Transverse colon (tissue), 4 donors: ENCODE data around the gene SMCO3.

ENCODE experiments used
- CTCF ChIP-seq, 5 experiments: fragments of 200-600 bp in 3 of 5; fragments of 450-650 bp in 2 of 5; sonication (generic) in 3 of 5; IDR thresholded peaks; 1 replicate in 2 of 5; 2 replicates in 3 of 5; pipeline ENCODE4 v1.5.1; 2016 to 2017; ENCODE audit warnings: antibody characterized with exemption in 5 of 5, inconsistent platforms in 3 of 5, mild to moderate bottlenecking in 2 of 5, moderate library complexity in 1 of 5
- EP300 ChIP-seq: sonication (generic); formaldehyde crosslinking; IDR thresholded peaks from one replicate; pipeline ENCODE4 v1.6.1; 2017; ENCODE audit warnings: antibody characterized with exemption, low read depth
- POLR2AphosphoS5 ChIP-seq, 3 donors: sonication (generic); formaldehyde crosslinking; IDR thresholded peaks; one replicate each; pipeline ENCODE4 v1.6.1; 2016; ENCODE audit warnings: antibody characterized with exemption in 3 of 3

GRCh38 chr12:14776236-14776961 is 37.6 kb downstream of the SMCO3 start:
- TF ChIP-seq CTCF (IDR thresholded peaks at IDR 0.05) (peak in 1 of 5 experiments; percentile 15), POLR2AphosphoS5 (IDR thresholded peaks at IDR 0.05) (no peak), EP300 (no peak)
